ENCODE results near the gene LPCAT1. TPM values are rescaled to one million over a fixed set of nuclear protein-coding genes. Genes with fewer than 3 reads are reported as not detected.
"Not testable (repeated sequence)": the region's sequence is repeated elsewhere in the genome, so short reads cannot be mapped to it uniquely, and the experiment has no call there.

Gene LPCAT1
- total RNA-seq, 2 donors from 2014 or later: 53.9 to 54.6 TPM

- Histone ChIP-seq H3K27ac (no peak overlapping the region), H3K4me3 (no peak overlapping the region), H3K36me3 (no peaks in the 10 kb centered on the region), H3K4me1 (ENCODE audit: control insufficient read depth in 1 of 2, low read depth in 2 of 2) (no peaks in the 10 kb centered on the region), H3K9me3 (peaks cover 24% of the 10 kb centered on the region), H3K27me3 (replicated peaks; ENCODE audit: insufficient read depth) (no peaks in the 10 kb centered on the region)
- TF ChIP-seq CTCF (IDR thresholded peaks at IDR 0.05): no peak
- DNase-seq (ENCODE audit: low spot score) (no peak), ATAC-seq (ENCODE audit: insufficient number of reproducible peaks, low FRiP score, low read depth) (no peak)
These were observed 94.7 kb downstream of the LPCAT1 start for GRCh38 chr5:1429066-1429465.

DNA sequence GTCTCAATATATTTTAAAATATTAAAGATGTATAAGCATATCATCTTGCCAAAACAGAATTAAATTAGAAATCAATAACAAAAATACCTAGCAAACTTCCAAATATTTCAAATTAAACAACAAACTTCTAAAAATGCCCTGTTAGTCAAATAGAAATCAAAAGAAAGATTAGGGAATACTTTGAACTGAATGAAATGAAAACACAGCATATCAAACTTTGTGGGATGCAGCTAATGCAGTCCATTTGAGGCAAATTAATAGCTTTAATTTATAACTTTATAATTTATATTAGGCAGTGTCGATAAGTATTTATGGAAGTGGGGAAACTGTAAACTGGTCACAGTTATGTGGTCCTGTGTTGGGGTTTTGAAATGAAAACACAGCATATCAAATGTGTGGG is 95.7 kb downstream of the LPCAT1 start:
- Histone ChIP-seq H3K27ac (no peak overlapping the region), H3K4me1 (ENCODE audit: control insufficient read depth in 1 of 2, low read depth in 2 of 2) (no peaks in the 10 kb centered on the region), H3K4me3 (no peak overlapping the region), H3K27me3 (replicated peaks; ENCODE audit: insufficient read depth) (no peaks in the 10 kb centered on the region), H3K36me3 (no peaks in the 10 kb centered on the region), H3K9me3 (peaks cover 24% of the 10 kb centered on the region)
- DNase-seq (ENCODE audit: low spot score): no peak
- no peak for ATAC-seq (ENCODE audit: insufficient number of reproducible peaks, low FRiP score, low read depth)
- no peak for TF ChIP-seq CTCF (IDR thresholded peaks at IDR 0.05)

- no peak for ATAC-seq (ENCODE audit: insufficient number of reproducible peaks, low FRiP score, low read depth)
- H3K9me3 ChIP-seq: peaks cover 23% of the 10 kb centered on the region
- TF ChIP-seq CTCF (IDR thresholded peaks at IDR 0.05): no peak
These were observed 99.0 kb downstream of the LPCAT1 start for GRCh38 chr5:1424716-1425115.

DNA sequence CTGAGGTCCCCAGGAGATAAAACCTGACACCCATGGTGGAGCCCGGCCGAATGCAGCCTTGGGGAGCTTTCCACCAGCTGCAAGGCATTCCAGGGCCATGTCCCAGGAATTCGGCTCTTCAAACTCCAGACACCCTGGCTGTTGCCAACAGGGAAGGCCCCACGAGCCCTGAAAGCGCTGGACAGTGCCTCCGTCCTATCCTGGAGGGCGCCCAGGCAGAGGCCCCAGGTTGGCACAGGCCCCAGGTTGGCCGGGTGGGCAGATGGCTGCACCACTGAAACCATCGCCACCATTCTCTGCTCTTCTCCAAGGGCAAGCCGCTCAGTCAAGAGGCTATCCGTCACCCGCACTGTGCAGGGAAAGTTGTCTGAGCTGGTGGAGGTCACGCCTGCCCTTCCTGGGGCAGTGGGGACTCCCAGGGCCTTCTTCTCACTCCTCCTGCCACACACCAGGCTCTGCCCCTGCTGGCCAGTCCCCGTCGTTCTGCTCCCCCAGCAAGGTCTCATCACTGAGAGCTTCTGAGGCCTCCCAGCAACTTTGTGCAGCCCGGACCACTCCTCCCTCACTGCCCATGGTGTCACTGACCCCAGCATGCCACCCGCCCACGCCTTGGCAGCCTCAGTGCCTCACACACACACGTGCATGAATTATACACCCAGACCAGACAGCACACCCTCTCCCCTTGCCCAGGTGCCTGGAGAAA is 99.7 kb downstream of the LPCAT1 start:
- Histone ChIP-seq H3K4me1 (ENCODE audit: control insufficient read depth in 1 of 2, low read depth in 2 of 2) (no peaks in the 10 kb centered on the region), H3K4me3 (no peak overlapping the region), H3K9me3 (peaks cover 17% of the 10 kb centered on the region), H3K27me3 (replicated peaks; ENCODE audit: insufficient read depth) (no peaks in the 10 kb centered on the region), H3K36me3 (no peaks in the 10 kb centered on the region), H3K27ac (no peak overlapping the region)
- ATAC-seq (ENCODE audit: insufficient number of reproducible peaks, low FRiP score, low read depth) (no peak), DNase-seq (ENCODE audit: low spot score) (no peak)
- no peak for TF ChIP-seq CTCF (IDR thresholded peaks at IDR 0.05)

More at GRCh38 chr5:1424716-1425115, 99.0 kb downstream of the LPCAT1 start:
- no peaks in the 10 kb centered on the region for H3K27me3 ChIP-seq (replicated peaks; ENCODE audit: insufficient read depth)
- H3K36me3 ChIP-seq: no peaks in the 10 kb centered on the region
- no peak overlapping the region for H3K4me3 ChIP-seq
- DNase-seq (ENCODE audit: low spot score): no peak
- no peak overlapping the region for H3K27ac ChIP-seq
- H3K4me1 ChIP-seq (ENCODE audit: control insufficient read depth in 1 of 2, low read depth in 2 of 2): no peaks in the 10 kb centered on the region

- H3K27ac ChIP-seq; DNase-seq (ENCODE audit: low spot score); H3K4me1 ChIP-seq (ENCODE audit: control insufficient read depth in 1 of 2, low read depth in 2 of 2); H3K27me3 ChIP-seq (replicated peaks; ENCODE audit: insufficient read depth); H3K9me3 ChIP-seq; H3K36me3 ChIP-seq; ATAC-seq (ENCODE audit: insufficient number of reproducible peaks, low FRiP score, low read depth); H3K4me3 ChIP-seq: not testable (repeated sequence)
These were observed 101.2 kb downstream of the LPCAT1 start for GRCh38 chr5:1422522-1422921.

Data from thoracic aorta (tissue), 2 donors.